Skeletal muscle satellite cell (primary cell): ENCODE measurements around the gene MAT1A.
"Not testable (repeated sequence)": the region's sequence is repeated elsewhere in the genome, so short reads cannot be mapped to it uniquely, and the experiment has no call there.

ENCODE experiments used
- H3K27me3 ChIP-seq: 2 replicates; pipeline ENCODE4 v1.7.0; 2013; ENCODE audit warnings: low read length; ENCODE audit not compliant: control insufficient read depth, insufficient read depth
- H3K36me3 ChIP-seq: 2 replicates; pipeline ENCODE4 v1.7.0; 2013; ENCODE audit warnings: mild to moderate bottlenecking, control low read depth, low read length; ENCODE audit not compliant: insufficient read depth
- H3K4me1 ChIP-seq: 2 replicates; pipeline ENCODE4 v1.7.0; 2013; ENCODE audit warnings: low read length; ENCODE audit not compliant: control insufficient read depth, insufficient read depth
- H3K4me2 ChIP-seq: 2 replicates; pipeline ENCODE4 v1.7.0; 2013; ENCODE audit warnings: mild to moderate bottlenecking, low read length
- H3K4me3 ChIP-seq: 2 replicates; pipeline ENCODE4 v1.7.0; 2013; ENCODE audit warnings: low read length
- H3K9ac ChIP-seq: 2 replicates; pipeline ENCODE4 v1.7.0; 2013; ENCODE audit warnings: mild to moderate bottlenecking, low read depth, low read length, moderate library complexity
- H3K9me3 ChIP-seq: replicated peaks from 2 replicates; pipeline ENCODE4 v1.7.0; 2013; ENCODE audit warnings: mild to moderate bottlenecking, control low read depth, low read length

The MAT1A gene

GRCh38 chr10:80236457-80236856 is 53.0 kb downstream of the MAT1A start:
- H3K9me3 ChIP-seq, H3K27me3 ChIP-seq, H3K4me3 ChIP-seq, H3K4me2 ChIP-seq, H3K4me1 ChIP-seq, H3K9ac ChIP-seq, H3K36me3 ChIP-seq: not testable (repeated sequence)

DNA sequence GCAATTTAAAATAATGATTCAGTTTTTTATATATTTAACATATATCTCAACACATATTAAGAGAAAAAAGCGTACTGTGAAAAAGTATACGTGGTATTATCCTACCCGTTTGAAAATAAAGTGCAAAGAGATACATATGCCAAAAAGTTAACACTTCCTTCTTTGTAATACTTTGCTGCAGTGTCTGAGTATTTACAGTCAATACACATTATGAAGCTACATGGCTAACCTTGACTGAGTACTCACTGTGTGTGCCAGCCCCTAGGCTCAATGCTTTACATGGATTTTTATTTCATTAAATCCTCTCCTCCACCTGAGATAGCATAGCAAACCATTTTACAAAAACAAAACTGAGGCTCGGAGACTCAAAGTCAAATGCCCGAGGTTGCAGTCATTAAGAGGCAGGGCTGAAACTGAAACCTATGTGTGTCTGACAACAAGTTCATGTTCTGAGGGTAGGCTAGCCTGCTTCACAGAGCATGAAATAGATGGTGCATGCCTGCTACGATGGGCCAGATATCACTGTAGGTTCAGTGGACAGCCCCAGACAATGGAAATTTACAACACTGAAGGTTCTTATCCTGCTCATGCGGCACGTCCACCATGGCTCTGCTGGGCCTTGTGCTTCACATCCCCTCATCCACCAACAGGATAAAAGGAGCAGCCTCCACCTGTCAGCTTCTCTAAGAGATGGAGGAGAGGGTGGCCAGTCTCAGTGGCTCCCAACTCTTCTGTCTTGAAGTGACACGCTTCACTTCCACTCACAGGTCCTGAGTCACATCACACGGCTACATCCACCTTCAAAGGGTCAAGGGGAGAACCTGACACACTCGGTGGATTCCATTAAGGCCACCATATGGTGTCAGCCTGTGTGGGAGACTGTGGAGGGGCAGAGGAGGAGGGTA is 54.9 kb downstream of the MAT1A start:
- not testable (repeated sequence) for H3K4me2 ChIP-seq, H3K36me3 ChIP-seq, H3K4me1 ChIP-seq, H3K9me3 ChIP-seq, H3K4me3 ChIP-seq, H3K9ac ChIP-seq, H3K27me3 ChIP-seq

DNA sequence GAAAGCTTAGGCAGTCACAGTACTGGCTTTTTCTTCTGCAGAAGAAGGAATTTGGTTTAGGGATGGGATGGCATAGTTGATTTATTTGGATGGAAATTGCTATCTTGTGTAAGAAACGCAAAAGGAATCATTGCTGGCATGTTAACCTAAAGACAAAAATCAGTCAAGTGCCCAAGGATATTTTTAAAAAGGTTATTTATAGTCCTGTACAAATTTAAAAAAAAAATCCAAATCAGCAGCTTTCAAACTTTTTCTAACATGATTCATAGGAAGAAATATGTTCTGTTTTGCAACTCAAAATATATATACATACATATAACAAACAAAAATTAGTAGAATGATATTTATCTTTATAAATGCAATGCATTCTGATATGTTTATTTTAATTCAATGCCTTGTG is 55.6 kb downstream of the MAT1A start:
- H3K36me3 ChIP-seq, H3K27me3 ChIP-seq, H3K9ac ChIP-seq, H3K4me1 ChIP-seq, H3K9me3 ChIP-seq, H3K4me3 ChIP-seq, H3K4me2 ChIP-seq: not testable (repeated sequence)

GRCh38 chr10:80226723-80227122 is 62.7 kb downstream of the MAT1A start:
- H3K36me3 ChIP-seq, H3K27me3 ChIP-seq, H3K9ac ChIP-seq, H3K9me3 ChIP-seq, H3K4me2 ChIP-seq, H3K4me3 ChIP-seq, H3K4me1 ChIP-seq: not testable (repeated sequence)

- not testable (repeated sequence) for H3K4me2 ChIP-seq, H3K27me3 ChIP-seq, H3K36me3 ChIP-seq, H3K9me3 ChIP-seq, H3K4me1 ChIP-seq, H3K9ac ChIP-seq, H3K4me3 ChIP-seq
Observed at GRCh38 chr10:80223031-80223419, 66.4 kb downstream of the MAT1A start.
